ENCODE results near the gene IRF2BP1. TPM values are rescaled to one million over a fixed set of nuclear protein-coding genes. Genes with fewer than 3 reads are reported as not detected.

The IRF2BP1 gene
- total RNA-seq, 1 donor from 2014 or later, result 11.8 TPM

DNA sequence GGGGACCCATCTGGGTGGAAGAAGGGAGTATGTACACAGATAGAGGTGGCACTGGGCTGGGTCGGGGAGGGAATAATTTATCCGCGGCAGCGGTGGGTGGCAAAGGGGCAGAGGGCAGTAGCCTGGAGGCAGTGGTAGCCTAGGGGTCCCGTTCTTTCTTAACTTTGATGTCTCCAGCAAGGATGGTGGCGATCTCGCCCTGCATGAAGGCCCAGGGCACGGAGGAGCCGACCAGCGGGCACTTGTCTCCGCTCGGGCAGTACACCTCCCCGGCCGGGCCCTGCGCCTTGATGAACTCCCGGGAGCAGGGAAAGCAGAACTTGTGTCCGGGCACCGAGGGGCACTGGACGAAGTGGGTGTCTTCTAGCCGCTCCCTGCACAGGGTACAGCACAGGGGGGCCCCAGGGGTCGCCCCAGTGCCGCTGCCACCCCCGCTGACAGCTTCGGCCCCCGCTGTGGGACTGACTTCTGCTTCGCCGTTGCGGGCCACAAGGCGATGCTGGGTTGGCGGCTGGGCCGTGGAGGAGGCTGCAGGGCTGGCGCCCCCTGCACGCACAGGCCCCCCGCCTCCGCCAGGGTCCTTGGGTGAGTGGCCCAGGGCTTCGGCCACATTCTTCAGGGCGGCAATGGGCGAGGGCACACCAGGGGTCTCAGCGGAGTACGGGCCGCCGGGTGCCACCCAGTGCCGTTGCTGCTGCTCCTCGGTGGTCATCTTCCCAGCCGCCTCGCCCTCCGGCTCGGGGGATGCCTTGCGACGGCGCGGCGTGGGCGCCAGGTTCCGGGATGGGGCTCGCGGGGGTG, 1.9 kb downstream of the IRF2BP1 start:
- TF ChIP-seq, protein P1, sequence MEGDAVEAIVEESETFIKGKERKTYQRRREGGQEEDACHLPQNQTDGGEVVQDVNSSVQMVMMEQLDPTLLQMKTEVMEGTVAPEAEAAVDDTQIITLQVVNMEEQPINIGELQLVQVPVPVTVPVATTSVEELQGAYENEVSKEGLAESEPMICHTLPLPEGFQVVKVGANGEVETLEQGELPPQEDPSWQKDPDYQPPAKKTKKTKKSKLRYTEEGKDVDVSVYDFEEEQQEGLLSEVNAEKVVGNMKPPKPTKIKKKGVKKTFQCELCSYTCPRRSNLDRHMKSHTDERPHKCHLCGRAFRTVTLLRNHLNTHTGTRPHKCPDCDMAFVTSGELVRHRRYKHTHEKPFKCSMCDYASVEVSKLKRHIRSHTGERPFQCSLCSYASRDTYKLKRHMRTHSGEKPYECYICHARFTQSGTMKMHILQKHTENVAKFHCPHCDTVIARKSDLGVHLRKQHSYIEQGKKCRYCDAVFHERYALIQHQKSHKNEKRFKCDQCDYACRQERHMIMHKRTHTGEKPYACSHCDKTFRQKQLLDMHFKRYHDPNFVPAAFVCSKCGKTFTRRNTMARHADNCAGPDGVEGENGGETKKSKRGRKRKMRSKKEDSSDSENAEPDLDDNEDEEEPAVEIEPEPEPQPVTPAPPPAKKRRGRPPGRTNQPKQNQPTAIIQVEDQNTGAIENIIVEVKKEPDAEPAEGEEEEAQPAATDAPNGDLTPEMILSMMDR (IDR thresholded peaks at IDR 0.05; ENCODE audit: insufficient read depth, low read length, severe bottlenecking), result no peak

DNA sequence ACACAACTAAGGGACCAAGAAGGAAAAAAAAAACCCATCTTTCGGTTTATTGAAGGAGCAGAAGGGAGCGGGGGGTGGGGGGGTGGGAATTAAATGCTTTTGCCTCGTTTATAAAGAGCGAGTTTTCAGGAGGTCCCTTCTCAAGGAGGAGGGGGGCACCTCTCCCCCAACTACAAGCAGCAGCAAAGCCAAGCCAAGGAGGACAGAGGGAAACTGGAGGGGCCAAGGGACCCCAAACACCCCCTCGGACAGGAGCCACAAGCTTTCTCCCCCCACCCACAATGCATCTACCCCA, 2.4 kb downstream of the IRF2BP1 start:
- no peaks in the 10 kb centered on the region for H3K27me3 ChIP-seq (ENCODE audit: control insufficient read depth, insufficient read depth, low read length)
- H3K4me3 ChIP-seq (ENCODE audit: low read depth, low read length), result no peak overlapping the region
- FAIRE-seq, result no peak
- no peak for DNase-seq (ENCODE audit: low read depth)
- TF ChIP-seq, protein P1 (IDR thresholded peaks at IDR 0.05; ENCODE audit: insufficient read depth, low read length, severe bottlenecking), result no peak
- H3K36me3 ChIP-seq (ENCODE audit: control insufficient read depth, insufficient read depth, low read length), result peaks cover 2% of the 10 kb centered on the region

More for the DNA sequence above, 1.9 kb downstream of the IRF2BP1 start:
- Histone ChIP-seq H3K36me3 (ENCODE audit: control insufficient read depth, insufficient read depth, low read length) (peaks cover 2% of the 10 kb centered on the region), H3K27me3 (ENCODE audit: control insufficient read depth, insufficient read depth, low read length) (no peaks in the 10 kb centered on the region), H3K4me3 (ENCODE audit: low read depth, low read length) (no peak overlapping the region)
- DNase-seq (ENCODE audit: low read depth) (no peak), FAIRE-seq (no peak)

DNA sequence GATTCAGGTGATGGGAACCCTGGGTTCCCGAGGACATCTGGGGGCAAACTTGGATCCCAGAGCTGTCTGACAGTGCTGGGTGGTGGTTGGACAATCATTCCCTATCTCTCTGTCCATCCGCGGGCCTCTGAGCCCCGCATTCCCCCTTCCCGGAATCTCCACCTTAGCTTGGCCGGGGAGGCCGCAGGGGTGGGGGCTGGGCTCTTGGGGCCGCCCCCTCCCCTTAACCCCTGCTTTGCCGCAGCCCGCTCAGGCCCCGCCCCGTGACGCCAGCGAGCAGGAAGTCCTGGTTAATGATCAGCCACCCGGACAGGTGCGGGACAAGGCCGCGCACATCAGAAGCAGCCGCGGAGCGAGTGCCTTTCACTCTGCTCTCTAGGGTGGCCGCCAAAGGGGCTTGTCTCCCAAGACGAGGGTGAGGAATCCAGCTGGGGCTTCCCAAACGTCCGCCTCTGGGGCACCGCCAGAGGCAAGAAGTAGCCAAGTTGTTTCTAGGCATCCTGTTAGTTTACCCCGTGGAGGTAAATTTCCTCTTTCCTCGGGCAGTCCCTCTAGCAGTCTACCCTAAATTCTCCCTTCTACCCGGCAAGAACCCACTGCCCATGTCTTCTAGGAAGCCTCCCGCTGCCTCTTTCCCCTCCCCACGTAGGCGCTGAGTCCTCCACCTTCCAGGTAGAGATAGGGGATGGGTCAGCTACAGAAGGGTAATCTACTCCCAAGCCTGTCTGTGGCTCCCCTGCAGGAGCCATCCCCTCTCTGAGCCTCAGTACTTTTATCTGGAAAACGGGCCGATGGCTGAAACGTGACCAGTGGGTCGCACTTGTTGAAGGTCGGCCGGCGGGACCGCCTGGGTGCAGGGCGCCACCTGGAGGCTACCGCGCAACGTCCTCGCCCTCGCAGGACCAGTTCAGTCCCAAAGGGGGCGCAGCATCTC, 3.0 kb downstream of the IRF2BP1 start:
- DNase-seq (ENCODE audit: low read depth) (peak; percentile 72), FAIRE-seq (no peak)
- peaks cover 2% of the 10 kb centered on the region for H3K36me3 ChIP-seq (ENCODE audit: control insufficient read depth, insufficient read depth, low read length)
- TF ChIP-seq, protein P1 (IDR thresholded peaks at IDR 0.05; ENCODE audit: insufficient read depth, low read length, severe bottlenecking), result peak; percentile 99
- H3K4me3 ChIP-seq (ENCODE audit: low read depth, low read length), result peak overlapping the region; percentile 47
- H3K27me3 ChIP-seq (ENCODE audit: control insufficient read depth, insufficient read depth, low read length), result no peaks in the 10 kb centered on the region

DNA sequence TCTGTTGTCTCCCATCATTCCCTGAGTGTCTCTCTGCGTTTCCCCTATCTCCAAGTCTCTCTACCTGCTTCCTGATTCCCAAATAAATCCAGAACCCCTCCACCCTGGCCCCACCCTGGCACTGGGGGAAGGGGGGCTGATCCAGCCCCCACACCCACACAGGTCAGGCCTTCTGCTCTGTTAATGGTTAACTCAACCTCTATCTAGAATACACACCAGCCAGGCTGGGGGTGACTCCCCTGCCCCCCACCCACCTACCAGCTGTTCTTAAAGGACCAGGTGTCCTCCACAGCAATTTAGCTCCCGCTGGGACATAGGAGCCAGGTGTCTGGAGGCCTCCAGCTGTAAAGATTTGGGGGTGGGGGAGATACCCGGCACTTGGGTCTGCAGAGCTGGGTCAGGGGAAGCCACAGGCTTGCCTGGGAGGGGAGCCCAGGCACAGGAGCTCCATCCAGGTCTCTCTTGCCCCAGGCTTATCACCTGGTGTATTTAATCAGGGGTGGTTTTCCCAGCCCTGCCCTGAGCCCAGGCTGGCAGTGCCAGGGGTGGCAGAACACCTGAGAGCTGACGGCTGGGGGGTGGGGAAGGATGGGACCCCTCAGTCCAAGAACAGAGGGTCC, 3.9 kb downstream of the IRF2BP1 start:
- Histone ChIP-seq H3K4me3 (ENCODE audit: low read depth, low read length) (no peak overlapping the region), H3K36me3 (ENCODE audit: control insufficient read depth, insufficient read depth, low read length) (peaks cover 2% of the 10 kb centered on the region), H3K27me3 (ENCODE audit: control insufficient read depth, insufficient read depth, low read length) (no peaks in the 10 kb centered on the region)
- FAIRE-seq, result no peak
- TF ChIP-seq, protein P1 (IDR thresholded peaks at IDR 0.05; ENCODE audit: insufficient read depth, low read length, severe bottlenecking), result no peak
- DNase-seq (ENCODE audit: low read depth), result no peak

DNA sequence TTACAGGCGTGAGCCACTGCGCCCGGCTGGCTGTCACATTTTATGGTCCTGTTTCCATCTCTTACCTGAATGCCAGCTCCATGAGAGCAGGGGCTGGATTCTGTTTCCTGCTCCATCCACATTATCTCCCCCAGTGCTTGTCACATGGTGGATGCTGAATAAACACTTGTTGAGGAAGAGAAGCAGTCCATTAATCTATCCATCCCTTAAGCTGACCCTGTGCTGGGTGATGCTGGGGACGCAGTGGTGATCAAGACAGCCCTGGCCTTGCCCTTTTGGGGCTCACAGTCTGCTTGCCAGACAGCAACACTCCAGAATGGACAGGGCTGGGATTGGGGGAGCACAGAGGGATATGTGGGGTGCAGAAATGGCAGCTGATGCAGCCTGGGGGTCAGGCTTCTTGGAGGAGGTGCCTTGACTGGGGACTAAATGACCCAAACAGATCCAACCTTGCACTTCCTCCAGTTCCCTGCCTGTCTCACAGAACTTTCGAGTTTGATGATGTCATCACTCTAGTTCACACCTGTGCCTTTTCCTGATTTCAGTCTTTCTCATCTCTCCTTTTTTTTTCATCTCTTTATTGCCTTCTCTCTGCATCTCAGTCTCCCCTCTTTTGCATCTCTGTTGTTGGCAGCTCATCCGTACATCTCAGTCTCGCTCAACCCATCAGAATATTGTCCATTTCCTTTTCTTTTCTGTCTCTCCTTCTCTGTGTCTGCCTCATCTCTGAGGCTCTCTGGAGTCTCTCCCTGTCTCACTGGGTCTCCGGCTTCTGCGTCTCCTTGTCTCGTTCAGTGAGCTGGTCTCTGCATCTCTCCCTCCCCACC, 4.6 kb downstream of the IRF2BP1 start:
- DNase-seq (ENCODE audit: low read depth) (no peak), FAIRE-seq (peak; percentile 70)
- TF ChIP-seq, protein P1 (IDR thresholded peaks at IDR 0.05; ENCODE audit: insufficient read depth, low read length, severe bottlenecking), result no peak
- no peaks in the 10 kb centered on the region for H3K27me3 ChIP-seq (ENCODE audit: control insufficient read depth, insufficient read depth, low read length)
- no peak overlapping the region for H3K4me3 ChIP-seq (ENCODE audit: low read depth, low read length)
- peaks cover 2% of the 10 kb centered on the region for H3K36me3 ChIP-seq (ENCODE audit: control insufficient read depth, insufficient read depth, low read length)
